Measurements from ENCODE around the gene LEMD1. TPM values are rescaled to one million over a fixed set of nuclear protein-coding genes. Genes with fewer than 3 reads are reported as not detected.

LEMD1 gene
- total RNA-seq, 1 experiment from 2014 or later: not detected

DNA sequence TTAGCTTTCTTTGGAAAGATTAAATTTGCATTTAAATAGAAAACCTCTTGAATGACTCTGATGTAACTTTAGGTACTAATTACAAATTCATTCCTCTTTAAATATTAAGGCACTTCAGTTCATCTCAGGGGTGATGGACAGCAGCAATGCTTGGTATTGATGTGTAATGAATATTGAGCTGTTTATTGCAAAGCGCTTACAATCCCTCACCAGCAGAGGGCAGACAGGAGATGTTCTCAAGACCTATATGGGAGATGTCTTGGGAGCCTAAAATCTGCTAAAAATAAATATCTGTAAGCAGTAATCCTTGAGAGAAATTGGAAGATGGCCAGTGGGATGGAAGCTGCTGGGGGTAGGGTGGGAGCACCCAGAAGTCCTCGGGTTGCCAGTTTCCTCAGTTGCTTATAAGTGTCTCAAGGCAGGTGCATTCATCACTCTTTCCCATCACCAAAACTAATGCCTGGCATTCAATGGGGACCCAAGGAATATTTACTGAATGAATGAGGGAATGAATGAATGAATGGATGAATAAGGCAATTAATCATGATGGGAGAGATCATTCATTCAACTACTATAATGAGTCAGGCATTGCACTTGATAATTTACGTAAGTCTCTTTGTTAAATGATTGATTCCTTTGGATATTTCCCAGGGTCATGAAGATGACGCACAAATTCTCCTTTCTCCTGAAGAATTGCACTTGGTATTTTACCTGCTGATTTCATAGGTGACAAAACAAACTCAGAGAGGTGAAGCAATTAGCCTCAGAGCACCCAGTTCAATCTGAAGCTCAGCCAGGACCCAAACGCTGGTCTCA is 67.4 kb downstream of the LEMD1 start:
- Histone ChIP-seq H3K9me2 (replicated peaks; ENCODE audit: low read length) (no peaks in the 10 kb centered on the region), H3K9ac (ENCODE audit: low read length) (no peak overlapping the region), H3K36me3 (ENCODE audit: low read depth, low read length) (no peaks in the 10 kb centered on the region), H3K4me3 (ENCODE audit: low read length) (no peak overlapping the region), H3F3A (ENCODE audit: low read length, unreplicated experiment) (no peaks in the 10 kb centered on the region), H3K27me3 (ENCODE audit: low read length) (peaks cover 8% of the 10 kb centered on the region), H2AFZ (ENCODE audit: low read length) (no peak overlapping the region), H3K79me2 (ENCODE audit: low read length) (no peaks in the 10 kb centered on the region), H3K4me2 (ENCODE audit: low read length) (peak overlapping the region; percentile 23), H3K27ac (ENCODE audit: low read length) (peak overlapping the region; percentile 52), H4K20me1 (ENCODE audit: low read length) (no peaks in the 10 kb centered on the region), H3K9me3 (ENCODE audit: low read length) (no peaks in the 10 kb centered on the region), H3K4me1 (ENCODE audit: insufficient read depth, low read length) (peaks cover 18% of the 10 kb centered on the region)
- peak; percentile 84 for DNase-seq
- CTCF ChIA-PET: interaction anchor here (0.5 to 1.8 kb wide), 17 partner anchors 14 to 215 kb away, joined by 3 to 45 read pairs (median 4); no protein-coding TSS in a partner anchor
- POLR2A ChIA-PET (ENCODE audit: unreplicated experiment): no interaction called here
- no peak for TF ChIP-seq EZH2phosphoT487 (IDR thresholded peaks at IDR 0.05; ENCODE audit: borderline replicate concordance, low read length)
- TF ChIP-seq, protein P1, sequence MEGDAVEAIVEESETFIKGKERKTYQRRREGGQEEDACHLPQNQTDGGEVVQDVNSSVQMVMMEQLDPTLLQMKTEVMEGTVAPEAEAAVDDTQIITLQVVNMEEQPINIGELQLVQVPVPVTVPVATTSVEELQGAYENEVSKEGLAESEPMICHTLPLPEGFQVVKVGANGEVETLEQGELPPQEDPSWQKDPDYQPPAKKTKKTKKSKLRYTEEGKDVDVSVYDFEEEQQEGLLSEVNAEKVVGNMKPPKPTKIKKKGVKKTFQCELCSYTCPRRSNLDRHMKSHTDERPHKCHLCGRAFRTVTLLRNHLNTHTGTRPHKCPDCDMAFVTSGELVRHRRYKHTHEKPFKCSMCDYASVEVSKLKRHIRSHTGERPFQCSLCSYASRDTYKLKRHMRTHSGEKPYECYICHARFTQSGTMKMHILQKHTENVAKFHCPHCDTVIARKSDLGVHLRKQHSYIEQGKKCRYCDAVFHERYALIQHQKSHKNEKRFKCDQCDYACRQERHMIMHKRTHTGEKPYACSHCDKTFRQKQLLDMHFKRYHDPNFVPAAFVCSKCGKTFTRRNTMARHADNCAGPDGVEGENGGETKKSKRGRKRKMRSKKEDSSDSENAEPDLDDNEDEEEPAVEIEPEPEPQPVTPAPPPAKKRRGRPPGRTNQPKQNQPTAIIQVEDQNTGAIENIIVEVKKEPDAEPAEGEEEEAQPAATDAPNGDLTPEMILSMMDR (conservative IDR thresholded peaks at IDR 0.05; ENCODE audit: low read depth, low read length): peak; percentile 95
- TF ChIP-seq EZH2 (IDR thresholded peaks at IDR 0.05; ENCODE audit: low read length, unreplicated experiment): no peak
- intact Hi-C loops (cut with micrococcal nuclease): loop anchor here (1.0 to 2.0 kb wide), 4 partner anchors 20 to 170 kb away; partner anchors contain the start of gene LEMD1
- BruUV-seq (replicated peaks): no TSS peak
- peak; percentile 61 for ATAC-seq

DNA sequence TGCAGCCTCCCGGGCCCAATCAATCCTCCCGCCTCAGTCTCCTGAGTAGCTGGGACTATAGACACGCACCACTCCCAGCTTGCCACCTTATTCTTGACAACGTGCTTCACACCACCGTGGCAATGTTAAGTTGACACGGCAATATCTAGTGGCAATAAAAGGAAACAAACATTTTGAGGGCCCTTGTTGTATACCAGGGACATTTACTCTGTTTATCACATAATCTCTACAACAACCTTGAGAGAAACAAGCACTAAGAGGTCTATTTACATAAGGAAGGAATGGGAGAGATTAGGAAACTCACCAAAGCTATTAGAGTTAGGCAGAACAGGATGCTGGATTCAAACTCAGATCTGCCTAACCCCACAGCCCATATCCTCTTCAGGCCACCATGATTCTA is 68.2 kb downstream of the LEMD1 start:
- ChIA-PET POLR2A (ENCODE audit: unreplicated experiment) (no interaction called here), CTCF (interaction anchor here (0.6 to 1.8 kb wide), 13 partner anchors 13 to 207 kb away, joined by 3 to 45 read pairs (median 5); no protein-coding TSS in a partner anchor)
- peaks cover 18% of the 10 kb centered on the region for H3K4me1 ChIP-seq (ENCODE audit: insufficient read depth, low read length)
- no peaks in the 10 kb centered on the region for H3K36me3 ChIP-seq (ENCODE audit: low read depth, low read length)
- TF ChIP-seq EZH2phosphoT487 (IDR thresholded peaks at IDR 0.05; ENCODE audit: borderline replicate concordance, low read length) (no peak), EZH2 (IDR thresholded peaks at IDR 0.05; ENCODE audit: low read length, unreplicated experiment) (no peak)
- TF ChIP-seq, protein P1 (conservative IDR thresholded peaks at IDR 0.05; ENCODE audit: low read depth, low read length): no peak
- no TSS peak for BruUV-seq (replicated peaks)
- DNase-seq (no peak), ATAC-seq (no peak)
- H3K27me3 ChIP-seq (ENCODE audit: low read length): peaks cover 2% of the 10 kb centered on the region
- H3K9me2 ChIP-seq (replicated peaks; ENCODE audit: low read length): no peaks in the 10 kb centered on the region
- H4K20me1 ChIP-seq (ENCODE audit: low read length): no peaks in the 10 kb centered on the region
- H3F3A ChIP-seq (ENCODE audit: low read length, unreplicated experiment): no peaks in the 10 kb centered on the region
- H3K27ac ChIP-seq (ENCODE audit: low read length): no peak overlapping the region
- no peak overlapping the region for H3K4me2 ChIP-seq (ENCODE audit: low read length)
- no peak overlapping the region for H3K9ac ChIP-seq (ENCODE audit: low read length)
- no peaks in the 10 kb centered on the region for H3K79me2 ChIP-seq (ENCODE audit: low read length)
- no peak overlapping the region for H2AFZ ChIP-seq (ENCODE audit: low read length)
- intact Hi-C loops (cut with micrococcal nuclease): loop anchor here (1.0 to 2.0 kb wide), 4 partner anchors 21 to 171 kb away; partner anchors contain the start of gene LEMD1
- no peaks in the 10 kb centered on the region for H3K9me3 ChIP-seq (ENCODE audit: low read length)
- H3K4me3 ChIP-seq (ENCODE audit: low read length): no peak overlapping the region

DNA sequence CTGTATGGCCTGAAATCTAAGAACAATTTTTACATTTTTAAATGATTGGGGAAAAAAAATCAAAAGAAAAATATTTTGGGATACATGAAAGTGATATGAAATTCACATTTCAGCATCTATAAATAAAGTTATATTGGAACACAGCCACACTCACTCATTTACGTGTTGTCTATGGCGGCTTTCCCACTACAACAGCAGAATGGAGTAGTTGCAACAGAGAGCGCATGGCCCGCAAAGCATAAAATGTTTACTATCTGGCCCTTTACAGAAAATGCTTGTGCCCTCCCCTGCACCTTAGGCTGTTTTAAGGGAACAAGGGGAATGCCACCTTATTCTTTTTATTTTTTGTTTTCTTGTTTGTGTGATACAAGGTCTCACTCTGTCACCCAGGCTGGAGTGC is 68.7 kb downstream of the LEMD1 start:
- intact Hi-C loops (cut with micrococcal nuclease): no loop called here
- no peaks in the 10 kb centered on the region for H3K27me3 ChIP-seq (ENCODE audit: low read length)
- CTCF ChIA-PET: interaction anchor here (0.9 to 1.7 kb wide), 4 partner anchors 12 to 132 kb away, joined by 4 to 9 read pairs (median 5); no protein-coding TSS in a partner anchor
- H3F3A ChIP-seq (ENCODE audit: low read length, unreplicated experiment): no peaks in the 10 kb centered on the region
- no peak overlapping the region for H2AFZ ChIP-seq (ENCODE audit: low read length)
- no peaks in the 10 kb centered on the region for H4K20me1 ChIP-seq (ENCODE audit: low read length)
- H3K9me3 ChIP-seq (ENCODE audit: low read length): no peaks in the 10 kb centered on the region
- no peaks in the 10 kb centered on the region for H3K36me3 ChIP-seq (ENCODE audit: low read depth, low read length)
- no peak overlapping the region for H3K4me2 ChIP-seq (ENCODE audit: low read length)
- DNase-seq (no peak), ATAC-seq (no peak)
- H3K27ac ChIP-seq (ENCODE audit: low read length): no peak overlapping the region
- H3K9ac ChIP-seq (ENCODE audit: low read length): no peak overlapping the region
- BruUV-seq (replicated peaks): no TSS peak
- peaks cover 18% of the 10 kb centered on the region for H3K4me1 ChIP-seq (ENCODE audit: insufficient read depth, low read length)
- H3K79me2 ChIP-seq (ENCODE audit: low read length): no peaks in the 10 kb centered on the region
- no peak for TF ChIP-seq EZH2phosphoT487 (IDR thresholded peaks at IDR 0.05; ENCODE audit: borderline replicate concordance, low read length)
- TF ChIP-seq, protein P1 (conservative IDR thresholded peaks at IDR 0.05; ENCODE audit: low read depth, low read length): no peak
- TF ChIP-seq EZH2 (IDR thresholded peaks at IDR 0.05; ENCODE audit: low read length, unreplicated experiment): no peak
- H3K4me3 ChIP-seq (ENCODE audit: low read length): no peak overlapping the region
- H3K9me2 ChIP-seq (replicated peaks; ENCODE audit: low read length): no peaks in the 10 kb centered on the region
- POLR2A ChIA-PET (ENCODE audit: unreplicated experiment): no interaction called here

Data from PC-3 (cell line).